Measurements from ENCODE around the gene NDOR1.
"Not testable (repeated sequence)": the region's sequence is repeated elsewhere in the genome, so short reads cannot be mapped to it uniquely, and the experiment has no call there.

The NDOR1 gene

DNA sequence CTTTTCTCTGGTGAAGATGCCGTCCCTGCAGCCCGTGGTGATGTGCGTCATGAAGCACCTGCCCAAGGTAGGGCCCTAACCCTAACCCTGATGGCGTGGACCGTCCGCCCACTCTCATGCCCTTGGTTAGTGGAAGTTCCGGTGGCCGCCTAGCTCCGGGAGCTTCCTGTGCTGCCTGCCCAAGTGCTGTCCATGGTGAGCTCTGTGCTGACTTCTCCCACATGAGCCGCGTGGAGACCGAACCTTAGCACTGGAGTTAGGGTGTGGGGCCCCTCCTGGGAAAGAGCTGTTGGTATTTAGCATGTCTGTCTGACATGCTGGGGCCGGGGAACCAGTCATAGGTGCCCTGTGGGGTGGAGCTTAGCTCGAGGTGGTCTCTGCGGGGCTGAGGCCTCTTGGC, 50.9 kb downstream of the NDOR1 start:
- DNase-seq (ENCODE audit: low spot score), result no peak
- no peak for FAIRE-seq

DNA sequence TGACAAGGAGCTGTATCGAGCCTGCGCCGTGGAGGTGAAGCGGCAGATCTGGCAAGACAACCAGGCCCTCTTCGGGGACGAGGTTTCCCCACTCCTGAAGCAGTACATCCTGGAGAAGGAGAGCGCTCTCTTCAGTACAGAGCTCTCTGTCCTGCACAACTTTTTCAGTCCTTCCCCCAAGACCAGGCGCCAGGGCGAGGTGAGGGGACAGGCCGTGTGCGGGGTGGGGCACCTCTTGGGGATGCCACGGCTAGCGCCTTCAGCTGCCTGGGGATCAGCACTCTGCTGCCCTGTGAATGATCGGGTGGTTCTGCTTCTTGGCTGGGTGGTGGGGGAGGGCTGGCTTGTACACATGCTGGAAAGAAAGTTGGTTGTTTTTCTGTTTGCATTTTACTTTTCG, 51.4 kb downstream of the NDOR1 start:
- FAIRE-seq (no peak), DNase-seq (ENCODE audit: low spot score) (no peak)

DNA sequence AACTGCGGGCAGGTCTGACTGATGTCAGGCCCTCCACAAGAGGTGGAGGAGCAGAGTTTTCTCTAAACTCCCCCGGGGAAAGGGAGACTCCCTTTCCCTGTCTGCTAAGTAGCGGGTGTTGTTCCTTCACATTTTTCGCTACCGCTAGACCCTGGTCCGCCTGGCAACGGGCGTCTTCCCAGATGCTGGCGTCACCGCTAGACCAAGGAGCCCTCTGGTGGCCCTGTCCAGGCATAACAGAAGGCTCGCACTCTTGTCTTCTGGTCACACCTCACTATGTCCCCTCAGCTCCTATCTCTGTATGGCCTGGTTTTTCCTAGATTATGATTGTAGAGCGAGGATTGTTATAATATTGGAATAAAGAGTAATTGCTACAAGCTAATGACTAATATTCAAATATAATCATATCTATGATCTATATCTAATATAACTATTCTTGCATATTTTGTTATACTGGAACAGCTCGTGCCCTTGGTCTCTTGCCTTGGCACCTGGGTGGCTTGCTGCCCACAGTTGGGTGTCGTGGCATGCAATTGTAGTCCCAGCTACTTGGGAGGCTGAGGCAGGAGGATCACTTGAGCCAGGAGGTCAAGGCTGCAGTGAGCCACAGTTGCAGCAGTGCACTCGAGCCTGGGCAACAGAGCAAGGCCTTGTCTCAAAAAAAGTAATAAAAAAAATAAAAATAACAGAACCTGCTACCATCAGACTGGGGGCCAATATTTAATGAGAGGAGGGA, 56.8 kb downstream of the NDOR1 start:
- FAIRE-seq; DNase-seq (ENCODE audit: low spot score): not testable (repeated sequence)

DNA sequence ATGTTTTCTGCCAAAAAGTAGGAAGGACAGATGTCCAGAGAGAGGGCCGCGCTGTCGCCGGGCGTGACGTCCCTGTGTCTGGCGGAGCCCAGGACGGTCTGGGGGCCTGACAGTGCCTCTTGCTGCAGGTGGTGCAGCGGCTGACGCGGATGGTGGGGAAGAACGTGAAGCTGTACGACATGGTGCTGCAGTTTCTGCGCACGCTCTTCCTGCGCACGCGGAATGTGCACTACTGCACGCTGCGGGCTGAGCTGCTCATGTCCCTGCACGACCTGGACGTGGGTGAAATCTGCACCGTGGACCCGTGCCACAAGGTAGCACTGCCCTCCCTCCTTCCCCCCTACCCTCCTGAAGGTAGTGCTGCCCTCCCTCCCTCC, 57.4 kb downstream of the NDOR1 start:
- FAIRE-seq, result peak; percentile 5
- DNase-seq (ENCODE audit: low spot score), result no peak

DNA sequence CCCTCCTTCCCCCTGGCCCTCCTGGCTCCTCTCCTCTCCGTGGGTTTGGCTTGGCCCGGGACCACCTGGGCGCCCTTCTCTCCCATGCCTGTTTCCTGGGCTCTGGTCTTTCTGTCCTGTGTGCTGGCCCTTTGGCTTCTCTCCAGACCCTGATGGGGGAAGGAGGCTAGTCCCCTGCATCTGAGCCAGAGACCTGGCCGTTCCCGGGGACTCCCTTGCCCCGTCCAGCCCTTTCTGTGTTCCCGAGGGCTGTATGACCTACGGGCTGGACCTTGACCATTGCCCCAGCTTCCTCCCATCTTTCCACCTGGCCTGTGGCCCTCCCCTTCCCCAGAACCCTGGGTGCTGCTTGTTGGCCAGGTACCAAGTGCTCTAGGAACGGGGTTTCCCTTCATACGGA, 58.0 kb downstream of the NDOR1 start:
- no peak for FAIRE-seq
- DNase-seq (ENCODE audit: low spot score), result no peak

DNA sequence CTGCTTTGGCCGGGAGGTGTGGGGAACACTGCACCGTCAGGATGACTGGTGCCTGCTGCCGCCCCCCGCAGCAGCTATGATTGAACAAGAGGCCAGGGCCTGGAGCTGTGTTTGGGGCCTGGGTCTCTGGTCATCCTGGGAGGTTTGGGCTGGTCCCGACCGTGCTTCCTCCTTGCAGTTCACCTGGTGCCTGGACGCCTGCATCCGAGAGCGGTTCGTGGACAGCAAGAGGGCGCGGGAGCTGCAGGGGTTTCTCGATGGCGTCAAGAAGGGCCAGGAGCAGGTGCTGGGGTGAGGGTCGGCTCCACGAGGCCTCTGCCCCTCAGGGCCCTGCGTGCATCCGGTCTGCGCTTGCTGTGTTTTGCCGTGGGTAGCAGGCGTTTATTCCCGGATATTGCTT, 58.6 kb downstream of the NDOR1 start:
- no peak for FAIRE-seq
- DNase-seq (ENCODE audit: low spot score), result no peak

DNA sequence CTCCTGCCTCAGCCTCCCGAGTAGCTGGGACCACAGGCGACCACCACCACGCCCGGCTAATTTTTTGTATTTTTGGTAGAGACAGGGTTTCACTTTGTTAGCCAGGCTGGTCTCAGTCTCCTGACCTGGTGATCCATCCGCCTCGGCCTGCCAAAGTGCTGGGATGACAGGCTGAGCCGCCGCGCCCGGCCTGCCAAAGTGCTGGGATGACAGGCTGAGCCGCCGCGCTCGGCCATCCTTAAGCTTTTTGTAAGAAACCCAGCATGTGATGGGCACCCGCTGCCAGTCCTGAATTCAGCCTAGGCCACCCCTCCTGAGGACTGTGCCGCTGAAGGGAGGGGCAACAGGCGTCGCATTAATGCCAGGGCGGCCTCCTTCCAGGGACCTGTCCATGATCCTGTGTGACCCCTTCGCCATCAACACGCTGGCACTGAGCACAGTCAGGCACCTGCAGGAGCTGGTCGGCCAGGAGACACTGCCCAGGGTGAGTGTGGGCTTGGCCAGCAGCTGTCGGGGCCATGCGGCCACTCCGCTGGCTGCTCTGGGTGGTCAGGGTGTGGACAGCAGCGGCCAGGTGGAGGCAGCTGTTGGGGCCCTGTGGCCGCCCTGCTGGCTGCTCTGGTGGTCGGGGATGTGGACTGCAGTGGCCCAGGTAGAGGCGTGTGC, 60.1 kb downstream of the NDOR1 start:
- FAIRE-seq (no peak), DNase-seq (ENCODE audit: low spot score) (no peak)

DNA sequence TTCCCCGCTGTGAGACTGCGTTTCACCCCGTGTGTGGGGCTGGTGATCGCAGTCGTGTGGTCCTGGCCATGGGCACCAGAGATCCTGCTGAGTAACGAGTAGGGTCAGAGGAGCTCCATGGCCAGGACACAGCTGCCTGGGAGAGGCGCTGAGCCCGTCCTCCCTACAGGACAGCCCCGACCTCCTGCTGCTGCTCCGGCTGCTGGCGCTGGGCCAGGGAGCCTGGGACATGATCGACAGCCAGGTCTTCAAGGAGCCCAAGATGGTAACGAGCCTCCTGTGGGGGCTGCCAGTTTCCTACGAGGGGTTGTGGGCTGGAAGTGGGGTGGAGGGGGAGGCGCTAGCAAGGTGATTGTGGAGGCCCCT, 60.6 kb downstream of the NDOR1 start:
- DNase-seq (ENCODE audit: low spot score) (no peak), FAIRE-seq (no peak)
